HG03060 (cell line): ENCODE data around the gene EXD3.
"Not testable (repeated sequence)": the region's sequence is repeated elsewhere in the genome, so short reads cannot be mapped to it uniquely, and the experiment has no call there.

Source experiments
- ATAC-seq: cut with Tn5 transposase; IDR thresholded peaks from one replicate; pipeline ENCODE4 v1.9.1; 2021; ENCODE audit warnings: low read depth, moderate number of reproducible peaks; ENCODE audit not compliant: unreplicated experiment

The EXD3 gene, protein sequence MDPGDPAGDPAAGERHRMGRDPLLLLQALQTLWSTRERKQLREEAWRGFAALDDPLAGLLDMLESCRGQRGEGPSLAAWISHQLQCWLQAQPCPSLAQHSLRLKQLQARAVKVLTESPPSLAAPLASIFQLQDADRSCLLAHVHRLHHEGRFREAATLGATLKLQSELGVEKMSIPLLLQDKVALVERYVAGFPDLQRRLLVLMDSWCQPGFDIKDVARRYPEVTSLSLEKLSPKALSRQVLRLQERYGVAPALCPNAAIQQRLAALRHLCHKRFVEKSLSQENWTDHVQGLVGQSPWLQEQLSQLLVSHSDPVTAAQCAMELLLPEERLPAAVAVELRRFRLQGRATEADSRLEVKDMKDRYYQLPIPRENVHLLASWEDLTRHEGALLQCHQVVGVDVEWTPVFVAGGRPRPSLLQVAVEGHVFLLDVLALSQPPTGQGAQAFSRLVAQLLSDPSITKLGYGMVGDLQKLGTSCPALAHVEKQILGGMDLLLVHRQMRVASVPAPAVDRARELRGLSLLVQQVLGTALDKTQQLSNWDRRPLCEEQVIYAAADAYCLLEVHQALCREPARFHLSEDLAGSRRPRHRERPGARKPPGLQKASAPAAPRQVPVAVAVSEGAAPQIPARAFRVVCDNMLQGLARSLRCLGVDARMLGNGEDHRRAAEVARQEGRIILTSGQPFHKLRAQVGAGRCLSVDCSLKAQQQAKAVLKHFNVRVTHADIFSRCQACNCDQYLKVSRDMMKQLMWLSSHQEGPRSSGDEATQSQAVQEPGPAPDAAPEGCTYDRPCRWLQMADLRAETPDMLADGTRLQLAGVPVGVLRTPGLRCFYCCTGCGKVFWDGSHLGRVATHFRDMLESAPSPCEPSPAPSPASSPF

DNA sequence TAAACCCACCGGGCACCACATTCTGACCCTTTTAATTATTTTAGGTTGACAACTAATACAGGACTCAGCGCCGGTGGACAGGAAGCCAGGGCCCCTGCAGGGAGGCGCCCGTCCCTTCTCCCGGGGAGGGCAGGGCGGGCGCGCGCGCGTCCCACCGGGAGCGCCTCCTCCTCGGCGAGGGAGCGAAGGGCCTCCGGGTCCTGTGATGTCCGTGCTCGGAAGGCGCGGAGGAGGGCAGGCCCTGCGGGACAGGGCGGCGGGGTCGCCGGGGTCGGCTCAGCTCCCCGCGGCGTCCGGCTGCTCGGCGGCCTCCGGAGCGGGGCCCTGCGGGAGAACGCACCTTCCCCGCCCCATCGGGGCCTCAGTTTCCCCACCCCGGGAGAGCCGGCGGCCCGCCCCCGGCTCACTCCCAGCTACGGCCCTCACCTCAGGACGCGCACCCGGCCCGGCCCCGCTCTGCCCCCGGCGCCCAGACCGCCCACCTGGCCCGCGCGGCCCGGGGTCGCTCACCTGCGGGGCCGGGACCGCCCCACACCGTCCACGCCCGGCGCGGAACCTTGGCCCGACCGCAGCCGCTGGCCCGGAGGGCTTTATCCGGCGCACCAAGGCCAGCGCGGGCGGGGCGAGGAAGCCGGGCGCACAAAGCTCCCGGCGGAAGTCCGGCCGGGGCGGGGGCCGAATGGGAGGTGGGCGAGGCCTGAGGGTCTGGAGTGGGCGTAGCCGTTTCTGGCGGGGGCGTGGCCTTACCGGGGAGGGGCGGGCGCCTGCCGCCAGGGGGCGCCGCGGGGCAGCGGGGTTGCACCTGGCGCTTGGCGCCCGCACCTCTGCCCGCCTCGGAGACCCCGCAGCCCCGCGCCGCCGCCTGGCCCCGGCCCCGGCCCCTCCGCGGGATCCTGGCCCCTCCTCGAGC, at the start of gene EXD3, which contains the start of gene NOXA1:
TSS of gene EXD3 (minus strand) at position 559 of the 910 bp plus-strand sequence. CDS start 27,805 bp downstream, outside the sequence.
TSS of gene NOXA1 (plus strand) at position 790 of the 910 bp plus-strand sequence. CDS start 137 bp downstream, outside the sequence.
- ATAC-seq, result peak; percentile 51

DNA sequence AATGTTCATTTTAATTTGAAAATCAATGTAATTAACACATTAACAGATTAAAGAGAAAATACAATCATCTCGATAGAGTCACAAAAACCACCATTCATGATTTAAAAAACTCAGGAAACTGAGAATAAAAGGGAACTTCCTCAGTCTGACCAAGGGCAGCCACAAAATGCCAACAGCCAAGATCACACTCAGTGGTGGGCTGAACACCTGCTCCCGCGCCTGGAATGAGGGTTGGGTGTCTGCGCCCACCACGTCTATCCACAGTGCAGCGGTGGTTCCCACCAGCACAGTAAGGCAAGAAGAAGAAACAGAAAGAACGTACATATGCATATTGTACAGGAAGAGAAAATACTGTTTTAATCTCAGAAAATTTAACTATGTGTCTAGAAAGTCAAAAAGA, 47.8 kb upstream of the EXD3 start:
- no peak for ATAC-seq

DNA sequence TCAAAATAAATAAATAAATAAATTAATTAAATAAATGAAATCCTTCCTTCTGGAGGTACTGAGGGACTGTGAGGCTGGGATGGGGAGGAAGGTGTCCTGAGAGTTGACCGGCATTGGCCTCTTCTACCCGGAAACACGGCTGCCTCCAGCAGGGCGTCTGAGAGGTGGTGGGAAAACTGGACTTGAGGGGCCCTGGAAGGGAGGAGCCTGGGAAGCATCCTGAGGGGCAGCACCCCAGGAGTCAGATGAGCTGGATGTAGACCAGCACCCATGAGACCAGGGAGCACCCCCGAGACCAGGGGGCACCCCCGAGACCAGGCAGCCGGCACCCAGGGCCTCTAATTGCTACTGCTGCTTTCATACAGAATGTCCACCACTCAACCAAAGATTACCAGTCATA, 44.9 kb upstream of the EXD3 start:
- no peak for ATAC-seq

DNA sequence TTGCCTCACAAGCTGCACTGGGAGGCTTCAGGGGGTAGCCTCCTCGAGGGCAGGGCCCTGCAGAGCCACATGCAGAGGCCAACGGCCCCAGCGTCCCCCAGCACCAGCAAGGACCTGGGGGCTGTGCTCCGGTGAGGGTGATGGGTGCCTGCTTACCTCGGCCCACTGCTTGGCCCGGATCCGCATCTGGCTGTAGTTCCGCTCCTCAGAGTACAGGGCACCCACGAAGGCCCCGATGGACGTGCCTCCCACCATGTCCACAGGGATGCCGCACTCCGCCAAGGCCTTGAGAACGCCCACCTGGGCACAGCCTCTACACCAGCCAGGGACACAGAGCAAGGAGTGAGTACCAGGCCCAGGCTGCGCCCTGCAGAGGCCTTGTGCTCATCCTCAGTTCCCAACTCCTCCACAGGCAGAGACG, 44.2 kb upstream of the EXD3 start:
- no peak for ATAC-seq

DNA sequence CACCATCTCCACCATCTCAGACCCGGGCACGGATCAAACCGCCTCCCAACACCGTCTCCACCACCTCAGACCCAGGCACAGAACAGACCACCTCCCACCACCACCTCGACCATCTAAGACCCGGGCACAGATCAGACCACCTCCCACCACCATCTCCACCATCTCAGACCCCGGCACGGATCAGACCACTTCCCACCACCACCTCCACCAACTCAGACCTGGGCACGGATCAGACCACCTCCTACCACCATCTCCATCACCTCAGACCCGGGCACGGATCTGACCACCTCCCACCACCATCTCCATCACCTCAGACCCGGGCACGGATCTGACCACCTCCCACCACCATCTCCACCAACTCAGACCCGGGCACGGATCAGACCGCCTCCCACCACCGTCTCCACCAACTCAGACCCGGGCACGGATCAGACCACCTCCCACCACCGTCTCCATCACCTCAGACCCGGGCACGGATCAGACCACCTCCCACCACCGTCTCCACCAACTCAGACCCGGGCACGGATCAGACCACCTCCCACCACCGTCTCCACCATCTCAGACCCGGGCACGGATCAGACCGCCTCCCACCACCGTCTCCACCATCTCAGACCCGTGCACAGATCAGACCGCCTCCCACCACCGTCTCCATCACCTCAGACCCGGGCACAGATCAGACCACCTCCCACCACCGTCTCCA, 43.6 kb upstream of the EXD3 start:
- not testable (repeated sequence) for ATAC-seq

DNA sequence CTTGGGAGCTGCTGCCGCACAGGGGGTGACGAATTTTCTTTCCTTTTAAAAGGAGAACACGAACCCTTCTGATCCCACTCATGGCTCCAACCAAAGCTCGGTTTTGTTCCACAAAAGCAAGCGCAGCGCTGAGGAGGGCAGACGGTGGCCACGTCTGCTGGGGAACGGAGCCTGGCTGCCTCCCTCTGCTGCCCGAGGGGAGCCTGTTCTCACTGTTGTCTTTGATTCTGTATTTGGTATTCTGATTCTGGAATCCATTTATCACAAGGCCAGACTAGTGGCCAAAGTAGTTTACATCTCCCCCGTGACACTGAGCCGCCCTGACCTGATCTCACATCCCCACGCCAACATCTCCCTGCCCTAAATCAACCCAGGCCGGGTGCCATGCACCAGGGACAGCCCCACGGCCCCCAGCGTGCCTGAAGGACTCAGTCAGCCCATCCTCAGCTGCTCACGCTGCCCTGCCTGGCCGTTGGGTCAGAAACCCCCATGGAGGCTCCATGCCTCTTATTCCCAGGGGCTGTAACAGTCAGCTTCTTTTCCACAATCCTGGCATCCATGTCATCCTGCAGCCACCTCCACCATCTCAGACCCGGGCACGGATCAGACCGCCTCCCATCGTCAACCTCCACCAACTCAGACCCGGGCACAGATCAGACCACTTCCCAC, 42.9 kb upstream of the EXD3 start:
- no peak for ATAC-seq

DNA sequence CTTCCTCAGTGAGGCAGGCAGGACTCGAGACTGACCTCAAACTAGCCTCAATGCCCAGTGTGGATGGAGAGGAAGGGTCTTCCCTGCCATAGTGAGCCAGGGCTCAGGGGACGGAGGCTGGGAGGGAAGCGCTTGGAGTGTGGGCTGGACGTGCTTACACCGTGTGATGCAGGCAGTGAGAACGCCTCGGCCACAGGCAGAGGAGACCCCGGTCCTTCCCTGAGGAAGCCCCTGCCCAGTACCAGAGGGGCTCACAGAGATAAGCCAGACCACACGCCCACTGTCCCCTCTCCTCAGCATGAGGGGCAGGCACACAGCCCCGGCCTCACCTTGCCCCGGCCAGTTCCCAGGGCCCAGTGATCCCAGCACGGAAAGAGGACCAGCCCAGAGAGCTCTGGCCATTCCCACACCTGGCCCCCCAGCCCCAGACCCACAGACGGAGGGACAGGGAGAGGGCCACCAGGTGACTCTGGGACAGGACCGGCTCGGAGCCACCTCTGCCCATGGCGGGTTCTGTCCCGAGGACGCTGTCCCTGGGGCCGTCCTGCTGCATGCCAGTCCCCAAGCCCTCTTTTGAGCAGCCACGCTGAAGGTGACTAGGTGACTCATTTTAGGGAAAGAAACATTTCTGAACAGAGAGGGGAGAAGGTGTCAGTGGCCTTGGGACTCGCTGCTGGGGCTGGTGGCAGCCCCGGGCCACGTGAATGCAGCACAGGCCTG, 42.2 kb upstream of the EXD3 start:
- no peak for ATAC-seq

DNA sequence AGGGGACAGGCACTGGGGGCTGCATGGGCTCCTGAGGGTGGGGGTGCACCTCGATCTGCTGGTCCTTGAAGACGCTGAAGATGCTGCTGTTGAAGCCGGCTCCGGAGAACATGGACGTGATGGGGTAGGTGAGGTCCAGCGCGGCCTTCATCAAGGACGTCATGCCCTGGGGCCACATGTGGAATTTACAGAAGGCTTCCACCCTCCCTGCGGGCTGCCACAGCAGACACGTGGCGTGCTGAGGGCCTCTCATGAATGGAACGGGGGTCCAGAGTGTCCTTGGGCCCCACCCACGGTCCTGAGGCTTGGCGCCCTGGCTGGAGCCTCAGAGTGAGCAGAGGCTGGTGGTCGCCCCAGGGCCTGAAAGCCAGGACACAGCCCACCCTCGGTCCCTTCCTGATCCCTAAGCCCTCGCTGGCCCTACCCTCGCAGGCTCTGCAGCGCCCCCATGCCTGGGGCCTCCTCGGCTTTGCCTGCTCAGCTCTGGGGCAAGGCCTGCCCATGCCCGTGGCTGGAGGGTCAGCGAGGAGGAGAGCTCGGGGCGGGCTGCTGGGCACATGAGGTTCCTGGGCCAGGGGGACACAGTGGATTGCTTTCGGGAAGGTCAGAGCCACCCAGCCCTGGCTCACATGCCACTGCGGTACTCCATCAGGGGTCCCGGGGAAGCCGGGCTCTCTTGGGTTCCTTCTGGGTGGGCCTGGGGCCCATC, 41.5 kb upstream of the EXD3 start:
- no peak for ATAC-seq

DNA sequence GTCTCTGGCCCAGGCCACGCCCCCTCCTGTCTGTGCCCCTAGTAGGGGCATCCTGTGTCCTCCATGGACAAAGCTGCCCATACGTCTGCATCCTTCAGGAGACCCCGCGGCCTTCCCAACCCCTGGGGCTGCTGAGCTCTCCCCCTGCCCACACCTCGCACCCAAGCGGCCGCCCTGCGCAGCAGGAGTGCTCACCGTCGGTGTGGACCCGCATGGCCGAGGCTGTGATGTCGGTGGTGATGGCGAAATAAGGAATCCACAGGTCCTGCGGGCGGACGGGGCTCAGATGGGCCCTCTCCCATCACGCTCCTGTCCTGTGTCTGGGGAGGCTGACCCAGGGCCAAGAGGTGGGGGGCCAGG, 40.9 kb upstream of the EXD3 start:
- ATAC-seq, result no peak

DNA sequence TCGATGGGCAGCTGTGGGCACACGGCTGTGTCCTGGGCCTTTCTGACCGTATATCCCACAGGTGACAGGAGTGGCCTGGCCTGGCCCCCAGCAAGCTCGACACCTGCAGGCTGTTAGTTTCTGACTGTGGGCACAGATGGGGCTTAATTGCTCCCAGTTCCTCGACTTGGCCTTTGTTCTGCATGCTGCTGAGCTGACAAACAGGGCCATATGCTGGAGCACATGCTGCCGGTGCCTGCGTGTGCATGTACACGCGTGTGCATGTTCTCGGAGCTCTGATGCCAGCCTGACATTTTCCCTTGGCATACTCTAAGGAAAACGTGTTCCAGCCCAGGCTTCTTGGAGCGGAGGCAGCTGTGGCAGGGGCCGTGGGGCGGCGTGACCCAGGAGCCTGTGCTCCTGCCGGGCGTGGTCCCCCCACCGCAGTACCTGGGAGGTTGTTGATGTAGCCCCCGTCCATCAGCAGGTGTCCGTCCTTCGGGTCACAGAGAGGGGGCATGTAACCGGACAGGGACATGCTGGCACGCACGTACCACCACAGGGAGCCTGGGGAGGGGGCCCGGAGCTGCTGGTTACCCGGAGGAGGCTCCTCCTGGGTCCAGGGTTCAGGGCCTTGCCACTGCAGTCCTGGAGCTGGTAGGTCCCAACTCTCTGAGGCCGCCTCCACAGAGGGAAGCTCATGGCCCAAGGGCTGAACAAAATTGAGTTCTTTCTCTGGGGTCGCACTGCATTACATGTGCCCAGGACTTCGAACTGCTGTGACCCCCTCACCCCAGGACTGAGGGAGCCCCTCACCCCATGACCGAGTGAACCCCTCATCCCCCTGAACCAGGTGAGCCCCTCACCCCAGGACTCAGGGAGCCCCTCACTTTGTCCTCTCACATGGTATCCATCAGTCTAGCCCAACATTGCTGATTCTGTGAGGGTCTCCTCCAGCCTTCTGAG, 40.3 kb upstream of the EXD3 start:
- ATAC-seq, result no peak

DNA sequence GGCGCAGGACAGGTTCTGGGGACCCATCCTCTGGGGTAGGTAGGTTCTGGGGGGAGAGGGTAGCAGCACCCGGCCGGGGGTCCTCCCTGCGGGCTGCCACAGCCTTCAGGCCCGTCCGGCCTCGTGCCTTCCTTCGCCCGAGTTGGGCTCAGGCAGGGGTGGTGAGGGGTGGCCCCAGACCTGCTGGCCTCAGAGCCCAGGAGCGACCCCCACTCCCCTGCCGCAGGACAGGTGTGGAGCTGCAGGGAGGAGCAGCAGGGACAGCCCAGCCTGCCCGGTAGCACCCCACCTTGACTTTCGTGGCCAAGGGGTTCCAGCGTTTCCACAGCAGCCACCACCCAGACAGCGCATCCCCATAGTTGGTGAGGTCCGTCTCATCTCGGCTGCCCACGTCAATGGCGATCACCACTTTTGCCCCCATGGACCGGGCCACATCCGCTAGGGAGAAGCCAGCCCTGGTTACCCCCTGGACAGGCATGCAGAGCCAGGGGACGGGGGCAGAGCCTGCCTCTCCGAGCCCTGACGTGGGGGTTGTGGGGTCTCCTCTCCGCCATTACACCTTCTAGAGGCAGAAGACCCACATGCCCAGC, 39.5 kb upstream of the EXD3 start:
- no peak for ATAC-seq

DNA sequence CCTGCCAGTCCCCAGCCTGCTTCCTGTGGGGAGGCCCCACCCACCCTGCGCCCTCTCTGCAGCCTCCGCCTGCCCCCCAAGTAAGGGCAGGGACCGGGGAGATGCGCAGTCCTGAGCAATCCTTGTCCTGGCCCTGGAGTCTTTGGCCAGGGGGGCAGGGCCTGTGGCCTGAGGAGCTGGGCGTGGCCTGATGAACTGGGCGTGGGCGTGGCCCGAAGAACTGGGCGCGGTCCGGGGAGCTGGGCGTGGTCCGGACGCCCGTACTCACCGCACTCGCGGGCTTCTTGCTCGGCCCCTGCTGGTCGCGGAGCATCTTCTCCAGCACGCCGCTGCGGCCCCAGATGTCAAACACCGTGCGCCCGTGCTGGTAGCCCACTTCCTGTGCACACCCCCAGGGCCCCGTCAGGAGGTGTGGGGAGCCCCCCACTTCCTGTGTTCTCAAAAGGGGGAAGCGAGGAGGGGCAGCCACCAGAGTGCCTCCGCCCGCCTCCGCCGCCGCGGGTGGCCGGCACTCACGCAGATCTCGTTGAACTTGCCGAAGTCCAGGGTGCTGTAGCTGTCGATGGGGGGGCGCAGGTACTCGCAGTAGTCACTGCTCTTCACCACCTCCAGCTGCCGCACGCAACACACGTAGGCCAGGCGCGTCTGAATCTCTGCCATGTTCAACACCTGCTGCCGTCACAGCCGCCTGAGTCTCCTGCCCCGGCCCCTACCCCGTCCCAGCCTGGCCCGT, 38.9 kb upstream of the EXD3 start:
- no peak for ATAC-seq

DNA sequence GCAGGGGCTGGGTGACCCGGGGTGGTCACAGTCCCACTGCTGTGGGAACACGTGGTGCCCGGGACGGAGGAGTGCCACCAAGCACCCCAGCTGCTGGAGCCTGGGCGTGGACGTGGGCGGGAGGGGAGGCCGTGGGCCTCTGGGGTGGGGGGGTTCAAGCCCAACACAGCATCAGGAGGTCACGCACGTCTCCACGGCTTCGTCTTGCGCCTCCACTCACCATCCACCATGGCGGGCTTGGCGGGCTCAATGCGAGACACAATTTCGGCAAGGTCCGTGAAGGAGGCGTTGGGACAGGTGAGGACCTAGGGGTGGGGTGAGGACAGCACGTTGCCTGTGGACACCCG, 38.3 kb upstream of the EXD3 start:
- ATAC-seq, result no peak

DNA sequence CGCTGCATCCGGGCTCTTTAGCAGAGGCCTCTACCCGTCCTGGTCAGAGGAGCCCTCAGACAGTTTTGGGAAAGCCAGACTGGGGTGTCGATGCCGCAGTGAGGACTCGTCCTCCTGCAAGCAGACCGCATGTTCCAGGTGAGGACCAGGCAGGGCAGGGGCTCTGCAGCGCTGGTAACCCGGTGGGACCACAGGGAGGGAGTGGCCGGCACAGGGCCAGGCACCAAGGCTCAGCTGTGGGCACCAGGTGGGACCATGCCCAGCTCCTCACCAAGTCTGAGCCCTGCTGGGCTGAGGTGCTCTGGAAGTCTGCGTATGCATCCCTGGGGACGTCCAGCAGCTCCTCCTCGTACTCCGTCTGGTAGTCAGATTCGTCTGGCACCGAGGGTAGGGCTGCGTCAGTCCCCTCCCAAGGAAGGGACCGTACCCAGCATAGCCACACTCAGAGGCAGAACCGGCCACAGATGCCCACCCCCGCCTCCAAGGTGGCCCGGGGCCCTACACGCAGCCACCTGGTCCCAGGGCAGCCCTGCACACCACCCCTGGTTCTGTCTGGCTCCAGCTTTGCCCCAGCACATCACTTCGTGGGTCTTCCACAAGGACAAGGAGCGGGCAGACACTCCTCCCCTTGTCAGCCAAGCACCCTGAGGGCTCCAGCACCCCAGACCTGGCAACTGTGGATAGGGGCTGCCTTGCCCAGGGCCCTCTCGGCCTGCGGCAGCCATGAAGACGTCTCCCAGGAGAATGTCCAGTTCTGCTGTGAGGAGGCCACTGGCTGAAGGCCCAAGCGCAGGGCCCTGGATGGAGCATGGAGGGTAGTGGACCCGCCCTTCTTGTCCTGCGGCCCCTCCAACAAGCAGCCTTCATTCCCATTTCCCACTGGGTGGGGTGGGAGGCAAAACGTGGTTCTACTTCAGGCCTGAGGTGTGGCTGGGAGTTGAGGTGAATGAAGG, 37.7 kb upstream of the EXD3 start:
- ATAC-seq, result no peak
